Heart left ventricle (tissue), 16 donors: ENCODE data around the gene LSS. TPM values are rescaled to one million over a fixed set of nuclear protein-coding genes. Genes with fewer than 3 reads are reported as not detected.

Source experiments
- ATAC-seq, 4 donors: fragments of 200-7000 bp; cut with Tn5 transposase; one replicate each; pipeline ENCODE4 v1.9.1; 2020 to 2022; ENCODE audit warnings: moderate library complexity in 4 of 4, mild to moderate bottlenecking in 3 of 4, moderate number of reproducible peaks in 1 of 4
- DNase-seq, 5 donors: peaks; one replicate each; pipeline ENCODE4 v3.0.0-alpha.2; 2020
- H3K27ac ChIP-seq, 12 donors: fragments of 200-600 bp; sonication (generic) in 4 of 12; one replicate each; pipeline versions ENCODE4 v1.5.0 to v1.8.0; 2016 to 2022; ENCODE audit warnings: mild to moderate bottlenecking in 2 of 12
- H3K27me3 ChIP-seq, 9 donors: fragments of 200-600 bp; sonication (generic) in 2 of 9; one replicate each; pipeline versions ENCODE4 v1.5.1 to v1.8.0; 2016 to 2022; ENCODE audit warnings: mild to moderate bottlenecking in 3 of 9
- H3K36me3 ChIP-seq, 9 donors: fragments of 200-600 bp; sonication (generic) in 2 of 9; one replicate each; pipeline versions ENCODE4 v1.5.0 to v1.8.0; 2018 to 2022; ENCODE audit warnings: mild to moderate bottlenecking in 2 of 9
- H3K4me1 ChIP-seq, 12 donors: fragments of 200-600 bp; sonication (generic) in 4 of 12; one replicate each; pipeline versions ENCODE4 v1.5.0 to v1.8.0; 2016 to 2022; ENCODE audit warnings: mild to moderate bottlenecking in 3 of 12
- H3K4me3 ChIP-seq, 12 donors: fragments of 200-600 bp; sonication (generic) in 4 of 12; one replicate each; pipeline versions ENCODE4 v1.5.0 to v1.8.0; 2017 to 2022; ENCODE audit warnings: mild to moderate bottlenecking in 9 of 12, moderate library complexity in 4 of 12
- H3K9me3 ChIP-seq, 12 donors: fragments of 200-600 bp; sonication (generic) in 4 of 12; one replicate each; pipeline versions ENCODE4 v1.5.0 to v1.8.0; 2016 to 2022; ENCODE audit warnings: mild to moderate bottlenecking in 1 of 12
- CTCF ChIP-seq, 12 donors: fragments of 200-600 bp; sonication (generic) in 4 of 12; IDR thresholded peaks; one replicate each; pipeline versions ENCODE4 v1.5.0 to v1.8.0; 2018 to 2022; ENCODE audit warnings: antibody characterized with exemption in 12 of 12, mild to moderate bottlenecking in 5 of 12
- POLR2A ChIP-seq, 2 donors: fragments of 450-650 bp; IDR thresholded peaks; one replicate each; pipeline ENCODE4 v1.6.1; 2017; ENCODE audit warnings: antibody characterized with exemption in 2 of 2, mild to moderate bottlenecking in 2 of 2, moderate library complexity in 2 of 2
- WGBS, 4 donors: extraction: QIAGEN DNeasy Blood & Tissue Kit in 2 of 4; methylation state at CpG; one replicate each; pipeline versions ENCODE4 v1.1.5 to v1.1.7; 2013 to 2018; 5-methylcytosine and 5-hydroxymethylcytosine counted together
- intact Hi-C, 10 donors: fragments of 100-400 bp; cut with DNase I; formaldehyde crosslinking; loops; one replicate each; pipeline versions ENCODE4 v1.11.1 to v1.14.2; 2022
- polyA plus RNA-seq, 2 donors: library from polyadenylated mRNA; stranded (reverse); fragments of 200-250 nt; gene quantifications; one replicate each; pipeline ENCODE4 v1.2.3, GENCODE V29; 2013
- total RNA-seq, 9 donors: library from RNA; depleted of rRNA in 2 of 9; stranded (reverse); fragments of >200 nt in 2 of 9; fragmentation: NEBNext Ultra II Directional in 3 of 9; extraction: Animal tissue kit (Norgen Biotek cat#: 25700) in 3 of 9; gene quantifications; one replicate each; pipeline versions ENCODE4 v1.1.0 to v1.2.4, GENCODE V29; 2016 to 2023
- donor health status: ischemic (EF 13 %, LVEDD 7.1; RV severe dilation, severe dysfunction).
- donor health status: healthy with polysubstance abuse.
- donor health status: DM: no; HTN: yes; CAD: no.
- donor health status: DM: no; HTN: no; CAD: no.
- donor health status: ischemic (EF 25% LVEDD 6.9; RV normal size, moderate dysfunction).
- donor health status: ischemic (EF 25% LVEDD 5.7; RV mildly dilated, moderate dysfunction).
- donor health status: healthy.
- donor health status: DM: yes; HTN: yes; CAD: no.
- donor health status: ischemic (EF 35%, LVEDD 5.7; RV mildly dilated, moderate dysfunction).
- donor health status: nonischemic (EF 11% LVEDD 7.7; RV severe dilation, severe dysfunction).
- donor health status: DM: yes; HTN: yes; CAD: no.
- donor health status: PGD.
- donor health status: ischemic (EF 29% LVEDD 5.4; RV normal size, mild dysfunction).
- donor health status: nonischemic (EF 23%, LVEDD 6.1; RV moderate dilation, normal function).

LSS gene
- total and polyA plus RNA-seq, 11 donors, result 25.1 to 65.5 (median 40.7) TPM

DNA sequence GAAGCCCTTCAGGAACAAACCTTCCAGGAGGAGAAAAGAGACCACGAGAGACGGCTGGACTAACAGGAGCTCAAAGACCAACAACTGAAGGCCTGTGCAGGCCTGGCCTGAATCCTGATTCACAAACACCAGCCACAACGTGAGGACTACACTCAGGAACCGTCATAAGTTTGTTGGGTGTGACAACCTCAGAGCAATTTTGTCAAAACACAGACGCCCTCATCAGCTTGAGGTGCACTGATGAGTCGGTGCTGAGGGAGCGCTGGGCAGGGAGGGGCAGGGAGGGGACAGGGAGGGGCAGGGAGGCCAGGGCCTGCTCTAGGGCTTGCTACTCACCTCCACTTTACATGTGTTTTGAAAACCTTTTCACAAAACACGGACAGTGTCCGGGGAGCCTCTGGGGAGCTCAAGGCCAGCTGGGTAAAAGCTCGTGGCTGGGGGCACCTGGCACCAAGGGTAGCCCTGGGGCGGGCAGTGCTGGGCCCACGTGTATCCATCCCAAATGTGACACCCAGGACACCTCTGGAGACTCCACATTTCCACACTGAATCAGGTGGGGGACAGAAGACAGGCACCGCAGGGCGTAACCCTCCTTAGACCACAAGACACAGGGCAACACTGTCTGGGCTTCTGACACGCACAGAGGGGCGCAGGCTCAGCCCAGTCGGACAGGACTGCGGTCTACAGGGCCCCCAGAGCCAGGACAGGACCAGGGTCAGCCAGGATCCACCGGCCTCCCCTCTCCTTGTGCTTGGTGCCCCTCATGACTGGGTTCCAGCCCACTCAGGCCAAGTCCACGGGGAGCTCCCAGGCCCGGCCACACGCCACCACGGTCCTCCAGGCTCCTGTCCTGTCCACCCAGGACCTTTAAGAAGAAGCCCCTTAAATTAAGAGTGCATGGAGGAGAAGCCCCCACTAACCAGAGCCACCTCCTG, 16.5 kb downstream of the LSS start:
- no peaks in the 10 kb centered on the region for H3K27me3 ChIP-seq
- 90 to 94% (median 94%) methylated on average over 13 to 23 of the region's 23 CpGs for WGBS, 4 donors
- no peaks in the 10 kb centered on the region for H3K9me3 ChIP-seq
- no peak for ATAC-seq
- no peak overlapping the region for H3K4me3 ChIP-seq
- peaks cover 0 to 8% (median 0%) of the 10 kb centered on the region in 12 donors for H3K4me1 ChIP-seq
- TF ChIP-seq CTCF (IDR thresholded peaks at IDR 0.05) (no peak), POLR2A (IDR thresholded peaks at IDR 0.05) (no peak)
- H3K27ac ChIP-seq, result no peak overlapping the region
- H3K36me3 ChIP-seq, result peaks cover 0 to 91% (median 61%) of the 10 kb centered on the region in 9 donors
- intact Hi-C loops, result no loop called here
- DNase-seq, result peak in 2 of 5 donors; percentile 7 to 11

- Histone ChIP-seq H3K27me3 (no peaks in the 10 kb centered on the region), H3K4me1 (peaks cover 0 to 8% (median 0%) of the 10 kb centered on the region in 12 donors), H3K36me3 (peaks cover 0 to 97% (median 61%) of the 10 kb centered on the region in 9 donors), H3K9me3 (no peaks in the 10 kb centered on the region), H3K4me3 (no peak overlapping the region), H3K27ac (no peak overlapping the region)
- WGBS, 4 donors, result 94 to 98% (median 97%) methylated on average over 7 of the region's 7 CpGs
- TF ChIP-seq POLR2A (IDR thresholded peaks at IDR 0.05) (no peak), CTCF (IDR thresholded peaks at IDR 0.05) (no peak)
- DNase-seq, result no peak
- intact Hi-C loops, result no loop called here
- ATAC-seq, result no peak
Measured at GRCh38 chr21:46211376-46211775, 17.2 kb downstream of the LSS start.

GRCh38 chr21:46210378-46211136, 18.0 kb downstream of the LSS start:
- no peak overlapping the region for H3K27ac ChIP-seq
- peaks cover 0 to 97% (median 65%) of the 10 kb centered on the region in 9 donors for H3K36me3 ChIP-seq
- no peaks in the 10 kb centered on the region for H3K9me3 ChIP-seq
- no peaks in the 10 kb centered on the region for H3K27me3 ChIP-seq
- TF ChIP-seq POLR2A (IDR thresholded peaks at IDR 0.05) (no peak), CTCF (IDR thresholded peaks at IDR 0.05) (peak in 1 of 12 donors; percentile 9)
- intact Hi-C loops, result no loop called here
- ATAC-seq, result no peak
- peaks cover 0 to 8% (median 0%) of the 10 kb centered on the region in 12 donors for H3K4me1 ChIP-seq
- peak in 2 of 5 donors; percentile 7 to 41 for DNase-seq
- WGBS, 4 donors, result 82 to 94% (median 92%) methylated on average over 15 to 16 of the region's 16 CpGs
- no peak overlapping the region for H3K4me3 ChIP-seq
